Measurements from ENCODE around the gene MCF2L.

DNA sequence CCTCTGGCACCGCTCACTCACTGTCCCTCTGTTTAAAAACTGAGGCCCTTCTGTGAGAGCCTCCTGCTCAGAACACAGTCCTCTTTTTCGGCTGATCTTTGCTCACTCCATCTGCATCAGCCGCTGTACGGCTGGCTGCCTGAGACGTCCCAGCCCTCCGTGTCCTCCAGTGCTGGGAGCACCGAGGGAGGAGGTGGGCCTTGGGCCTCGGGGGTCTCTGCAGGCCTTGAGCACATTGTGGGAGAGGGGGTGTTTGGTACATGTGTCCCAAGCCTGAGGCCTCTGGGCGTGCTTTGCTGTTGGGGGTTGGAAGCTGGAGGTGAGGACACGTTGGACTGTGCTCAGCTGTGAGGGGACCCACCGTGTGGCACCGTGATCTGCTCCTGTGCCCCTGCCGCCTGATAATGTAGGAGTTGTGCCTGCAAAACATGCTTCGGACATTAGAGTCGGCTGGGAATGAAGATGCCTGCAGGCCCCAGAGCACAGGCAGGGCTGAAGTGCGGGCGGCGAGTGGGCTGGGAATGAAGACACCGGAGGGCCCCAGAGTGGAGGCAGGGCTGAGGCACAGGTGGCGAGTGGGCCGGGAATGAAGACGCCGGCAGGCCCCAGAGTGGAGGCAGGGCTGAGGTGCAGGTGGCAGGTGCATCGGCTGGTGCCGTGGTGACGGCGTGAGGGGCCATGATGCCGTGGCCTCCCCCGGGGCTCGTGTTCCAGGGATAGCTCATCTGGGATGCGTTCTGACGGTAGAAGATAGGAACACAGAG is 30.6 kb downstream of the MCF2L start:
- TF ChIP-seq, protein P1, sequence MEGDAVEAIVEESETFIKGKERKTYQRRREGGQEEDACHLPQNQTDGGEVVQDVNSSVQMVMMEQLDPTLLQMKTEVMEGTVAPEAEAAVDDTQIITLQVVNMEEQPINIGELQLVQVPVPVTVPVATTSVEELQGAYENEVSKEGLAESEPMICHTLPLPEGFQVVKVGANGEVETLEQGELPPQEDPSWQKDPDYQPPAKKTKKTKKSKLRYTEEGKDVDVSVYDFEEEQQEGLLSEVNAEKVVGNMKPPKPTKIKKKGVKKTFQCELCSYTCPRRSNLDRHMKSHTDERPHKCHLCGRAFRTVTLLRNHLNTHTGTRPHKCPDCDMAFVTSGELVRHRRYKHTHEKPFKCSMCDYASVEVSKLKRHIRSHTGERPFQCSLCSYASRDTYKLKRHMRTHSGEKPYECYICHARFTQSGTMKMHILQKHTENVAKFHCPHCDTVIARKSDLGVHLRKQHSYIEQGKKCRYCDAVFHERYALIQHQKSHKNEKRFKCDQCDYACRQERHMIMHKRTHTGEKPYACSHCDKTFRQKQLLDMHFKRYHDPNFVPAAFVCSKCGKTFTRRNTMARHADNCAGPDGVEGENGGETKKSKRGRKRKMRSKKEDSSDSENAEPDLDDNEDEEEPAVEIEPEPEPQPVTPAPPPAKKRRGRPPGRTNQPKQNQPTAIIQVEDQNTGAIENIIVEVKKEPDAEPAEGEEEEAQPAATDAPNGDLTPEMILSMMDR (IDR thresholded peaks at IDR 0.05; ENCODE audit: low read length), result no peak
- TF ChIP-seq EZH2 (optimal IDR thresholded peaks at IDR 0.05; ENCODE audit: low read depth, low read length), result no peak
- TF ChIP-seq EZH2phosphoT487 (IDR thresholded peaks at IDR 0.05; ENCODE audit: low read length), result no peak
